ENCODE results near the gene PAPOLA. TPM values are rescaled to one million over a fixed set of nuclear protein-coding genes. Genes with fewer than 3 reads are reported as not detected.

PAPOLA gene
- total and polyA plus RNA-seq, 2 of the 4 experiments (the other 2 are of a cell fraction): 73.8 to 128 TPM

DNA sequence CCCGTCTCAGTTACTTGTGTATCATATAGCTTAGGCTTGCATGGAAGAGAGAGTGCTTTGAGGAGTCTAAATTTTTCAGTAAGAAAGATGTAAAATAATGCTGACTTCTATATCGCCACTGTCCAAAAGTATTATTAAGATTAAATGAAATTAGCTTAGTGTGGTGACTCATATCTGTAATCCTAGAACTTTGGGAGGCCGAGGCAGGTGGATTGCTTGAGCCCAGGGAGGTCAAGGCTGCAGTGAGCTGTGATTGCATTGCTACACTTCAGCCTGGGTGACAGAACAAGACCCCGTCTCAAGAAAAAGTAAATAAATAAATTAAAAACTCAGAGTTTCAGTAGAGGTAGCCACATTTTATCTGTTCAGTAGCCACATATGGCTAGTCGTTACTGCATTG, 23.3 kb downstream of the PAPOLA start:
- CTCF ChIA-PET: no interaction called here
- no peak overlapping the region for H4K5ac ChIP-seq (ENCODE audit: low read depth, low read length)
- no peak overlapping the region for H3K18ac ChIP-seq (ENCODE audit: low read depth, low read length)
- ATAC-seq (ENCODE audit: low read depth): no peak
- peaks cover 32% of the 10 kb centered on the region for H3K36me3 ChIP-seq (ENCODE audit: control insufficient read depth, insufficient read depth, low read length)
- no peak overlapping the region for H2AFZ ChIP-seq (replicated peaks; ENCODE audit: low read length, poor library complexity)
- no peak overlapping the region for H2BK5ac ChIP-seq (ENCODE audit: low read depth, low read length, poor library complexity, severe bottlenecking)
- in situ Hi-C loops (cut with MboI; ENCODE audit: low sequenced_read_pairs) (no loop called here), dilution Hi-C loops (cut with HindIII; ENCODE audit: low sequenced_read_pairs, unreplicated experiment) (no loop called here), intact Hi-C loops (cut with micrococcal nuclease) (no loop called here)
- peaks cover 3% of the 10 kb centered on the region; the same call in 1 of the 2 replicates for H3K9me1 ChIP-seq (ENCODE audit: insufficient read depth, low read length)
- H2BK15ac ChIP-seq (ENCODE audit: low read depth, low read length): no peak overlapping the region
- no peaks in the 10 kb centered on the region for H3K4me1 ChIP-seq (ENCODE audit: control insufficient read depth, insufficient read depth, low read length)
- H2BK120ac ChIP-seq (ENCODE audit: low read depth, low read length): no peak overlapping the region
- no peak overlapping the region for H4K8ac ChIP-seq (ENCODE audit: low read depth in 2 of 2, low read length in 2 of 2)
- no peak overlapping the region for H3K9ac ChIP-seq (ENCODE audit: low read depth, low read length)
- H3K4me3 ChIP-seq (ENCODE audit: insufficient read depth, low read depth, low read length): no peak overlapping the region
- WGBS, 2 experiments (ENCODE audit: extremely low coverage in 2 of 2, insufficient read length in 1 of 2): no CpG with 5 or more reads among the region's 5 CpGs
- no peak overlapping the region for H3K23ac ChIP-seq (ENCODE audit: low read depth, low read length)
- H4K20me1 ChIP-seq (ENCODE audit: insufficient read depth, low read length): peaks cover 7% of the 10 kb centered on the region; the same call in 1 of the 2 replicates
- H3K14ac ChIP-seq (replicated peaks; ENCODE audit: low read depth, low read length): no peak overlapping the region
- H3K79me1 ChIP-seq (ENCODE audit: low read depth in 1 of 2, low read length in 2 of 2): peaks cover 20 to 26% of the 10 kb centered on the region in 2 experiments
- TF ChIP-seq POLR2A (IDR thresholded peaks at IDR 0.05; ENCODE audit: low read depth, low read length): no peak
- TF ChIP-seq SMC3 (IDR thresholded peaks at IDR 0.05; ENCODE audit: low read depth, low read length): no peak
- no peak for TF ChIP-seq RAD21 (IDR thresholded peaks at IDR 0.05; ENCODE audit: low read length)
- no peak for TF ChIP-seq MXI1 (IDR thresholded peaks at IDR 0.05; ENCODE audit: borderline replicate concordance, low read depth, low read length)
- no peak for TF ChIP-seq MAZ (IDR thresholded peaks at IDR 0.05; ENCODE audit: borderline replicate concordance, low read depth, low read length)
- no peak for TF ChIP-seq ELK1 (IDR thresholded peaks at IDR 0.05; ENCODE audit: borderline replicate concordance, low read depth, low read length)
- TF ChIP-seq CEBPB (IDR thresholded peaks at IDR 0.05; ENCODE audit: low read depth, low read length): no peak
- no peak for TF ChIP-seq MAFK (IDR thresholded peaks at IDR 0.05; ENCODE audit: low read depth, low read length)
- TF ChIP-seq FOS (IDR thresholded peaks at IDR 0.05; ENCODE audit: low read depth, low read length): no peak
- no peak for TF ChIP-seq CHD1 (IDR thresholded peaks at IDR 0.05; ENCODE audit: low read depth, low read length)
- TF ChIP-seq, protein P1, sequence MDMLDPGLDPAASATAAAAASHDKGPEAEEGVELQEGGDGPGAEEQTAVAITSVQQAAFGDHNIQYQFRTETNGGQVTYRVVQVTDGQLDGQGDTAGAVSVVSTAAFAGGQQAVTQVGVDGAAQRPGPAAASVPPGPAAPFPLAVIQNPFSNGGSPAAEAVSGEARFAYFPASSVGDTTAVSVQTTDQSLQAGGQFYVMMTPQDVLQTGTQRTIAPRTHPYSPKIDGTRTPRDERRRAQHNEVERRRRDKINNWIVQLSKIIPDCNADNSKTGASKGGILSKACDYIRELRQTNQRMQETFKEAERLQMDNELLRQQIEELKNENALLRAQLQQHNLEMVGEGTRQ (IDR thresholded peaks at IDR 0.05; ENCODE audit: low read depth, low read length): no peak
- no peak overlapping the region for H3K27ac ChIP-seq (ENCODE audit: insufficient read depth, low read length)
- no peak overlapping the region for H3K4me2 ChIP-seq (ENCODE audit: low read depth, low read length)
- H2BK20ac ChIP-seq (ENCODE audit: low read depth, low read length): no peak overlapping the region
- no peaks in the 10 kb centered on the region for H3K27me3 ChIP-seq (ENCODE audit: control insufficient read depth, insufficient read depth, low read length)
- H4K91ac ChIP-seq (ENCODE audit: insufficient read depth, low read depth, low read length): no peak overlapping the region
- POLR2A ChIA-PET (ENCODE audit: unreplicated experiment): no interaction called here
- no peak overlapping the region for H2AK5ac ChIP-seq (ENCODE audit: low read depth, low read length)
- no peaks in the 10 kb centered on the region for H3K9me3 ChIP-seq (ENCODE audit: control insufficient read depth, insufficient read depth, low read length)
- BruUV-seq (replicated peaks): no TSS peak
- DNase-seq: no peak
- no peak overlapping the region for H2AK9ac ChIP-seq (replicated peaks; ENCODE audit: low read depth, low read length, poor library complexity)
- H3K56ac ChIP-seq (ENCODE audit: extremely low read depth, insufficient read depth, low read length): no peak overlapping the region
- H3K4ac ChIP-seq (ENCODE audit: low read depth, low read length): no peak overlapping the region

Measured in IMR-90 (cell line).